ENCODE data around the gene PPM1D. TPM values are rescaled to one million over a fixed set of nuclear protein-coding genes. Genes with fewer than 3 reads are reported as not detected.
A peak's percentile ranks its signal among the peaks of the same experiment; 100 is the strongest.
"Not testable (repeated sequence)": the region's sequence is repeated elsewhere in the genome, so short reads cannot be mapped to it uniquely, and the experiment has no call there.

The PPM1D gene
- polyA plus RNA-seq, result 1 to 10 TPM; 3.3 to 8.2 (median 7.0) TPM

DNA sequence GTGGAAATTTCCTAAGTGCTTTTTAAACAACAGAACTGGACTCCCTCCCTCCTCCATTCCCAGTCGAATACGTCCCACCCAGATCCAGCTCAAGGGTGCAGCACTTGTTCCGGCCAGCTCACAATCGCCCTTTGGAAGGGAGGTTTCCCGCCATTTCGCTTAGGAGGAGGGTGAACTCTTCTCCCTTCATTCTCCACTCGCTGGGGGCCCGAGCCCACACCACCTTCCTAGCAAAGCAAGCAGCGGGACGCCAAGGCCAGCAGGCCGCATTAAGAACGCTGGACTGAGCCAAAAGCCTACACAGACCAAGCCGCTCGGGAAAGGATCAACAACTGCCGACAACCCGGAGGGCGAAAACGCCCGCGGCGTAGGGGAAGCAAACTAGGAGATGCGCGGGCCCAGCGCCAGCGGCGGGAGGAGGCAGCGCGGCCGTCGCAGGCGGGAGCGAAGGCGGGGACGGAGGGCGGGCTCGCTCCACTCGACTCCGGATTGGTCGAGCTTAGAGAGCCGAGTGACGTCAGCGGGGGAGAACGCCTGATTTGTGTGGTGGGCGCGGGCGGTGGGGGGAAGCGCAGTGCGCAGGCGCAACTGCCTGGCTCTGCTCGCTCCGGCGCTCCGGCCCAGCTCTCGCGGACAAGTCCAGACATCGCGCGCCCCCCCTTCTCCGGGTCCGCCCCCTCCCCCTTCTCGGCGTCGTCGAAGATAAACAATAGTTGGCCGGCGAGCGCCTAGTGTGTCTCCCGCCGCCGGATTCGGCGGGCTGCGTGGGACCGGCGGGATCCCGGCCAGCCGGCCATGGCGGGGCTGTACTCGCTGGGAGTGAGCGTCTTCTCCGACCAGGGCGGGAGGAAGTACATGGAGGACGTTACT is at the start of gene PPM1D:
Gene PPM1D, plus strand, starts transcription at position 574 of the 870 bp plus-strand sequence. Its CDS starts 222 bp downstream, at position 796.
- 0 to 1% (median 1%) methylated on average over 70 to 83 of the region's 83 CpGs for WGBS, 3 donors
- H3K27ac ChIP-seq (ENCODE audit: low read depth, low read length), result peak within 1 kb of the TSS; percentile 89

DNA sequence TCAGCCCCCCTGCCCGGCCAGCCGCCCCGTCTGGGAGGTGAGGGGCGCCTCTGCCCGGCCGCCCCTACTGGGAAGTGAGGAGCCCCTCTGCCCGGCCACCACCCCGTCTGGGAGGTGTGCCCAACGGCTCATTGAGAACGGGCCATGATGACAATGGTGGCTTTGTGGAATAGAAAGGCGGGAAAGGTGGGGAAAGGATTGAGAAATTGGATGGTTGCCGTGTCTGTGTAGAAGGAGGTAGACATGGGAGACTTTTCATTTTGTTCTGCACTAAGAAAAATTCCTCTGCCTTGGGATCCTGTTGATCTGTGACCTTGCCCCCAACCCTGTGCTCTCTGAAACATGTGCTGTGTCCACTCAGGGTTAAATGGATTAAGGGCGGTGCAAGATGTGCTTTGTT is 47.7 kb upstream of the PPM1D start:
- H3K27ac ChIP-seq (ENCODE audit: low read depth, low read length), result not testable (repeated sequence)
- WGBS, 3 donors, result 97 to 99% (median 97%) methylated on average over 4 to 6 of the region's 13 CpGs

DNA sequence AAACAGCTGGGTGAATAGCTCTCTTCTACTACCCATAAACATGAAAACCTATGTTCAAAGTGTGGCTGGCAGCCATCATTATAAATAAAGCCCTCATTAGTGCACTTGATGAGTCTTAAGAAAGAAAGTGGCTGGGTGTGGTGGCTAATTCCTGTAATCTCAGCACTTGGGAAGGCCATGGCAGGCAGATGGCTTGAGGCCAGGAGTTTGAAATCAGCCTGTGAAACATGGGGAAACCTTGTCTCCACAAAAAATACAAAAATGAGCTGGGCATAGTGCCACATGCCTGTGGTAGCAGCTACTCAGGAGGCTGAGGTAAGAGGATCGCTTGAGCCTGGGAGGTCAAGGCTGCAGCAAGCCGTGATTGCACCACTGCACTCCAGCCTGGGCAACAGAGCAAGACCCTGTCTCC is 45.6 kb upstream of the PPM1D start:
- no peak overlapping the region for H3K27ac ChIP-seq (ENCODE audit: low read depth, low read length)
- 62 to 68% (median 67%) methylated on average over 2 of the region's 2 CpGs for WGBS, 3 donors

DNA sequence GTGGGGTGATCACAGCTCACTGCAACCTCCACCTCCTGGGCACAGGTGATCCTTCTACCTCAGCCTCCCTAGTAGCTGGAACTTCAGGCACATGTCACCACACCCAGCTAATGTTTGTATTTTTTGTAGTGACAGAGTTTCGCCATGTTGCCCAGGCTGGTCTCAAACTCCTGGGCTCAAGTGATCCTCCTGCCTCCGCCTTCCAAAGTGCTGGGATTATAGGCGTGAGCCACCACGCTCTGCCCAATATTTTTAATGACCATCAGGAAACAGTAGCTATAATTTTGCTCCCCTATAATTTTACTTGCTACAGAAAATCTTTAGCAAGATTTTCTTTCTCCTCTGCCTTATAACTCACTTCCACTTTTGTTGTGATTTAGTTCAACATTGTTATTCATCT is 44.2 kb upstream of the PPM1D start:
- no peak overlapping the region for H3K27ac ChIP-seq (ENCODE audit: low read depth, low read length)
- WGBS, 3 donors, result 97 to 98% (median 97%) methylated on average over 4 of the region's 4 CpGs

DNA sequence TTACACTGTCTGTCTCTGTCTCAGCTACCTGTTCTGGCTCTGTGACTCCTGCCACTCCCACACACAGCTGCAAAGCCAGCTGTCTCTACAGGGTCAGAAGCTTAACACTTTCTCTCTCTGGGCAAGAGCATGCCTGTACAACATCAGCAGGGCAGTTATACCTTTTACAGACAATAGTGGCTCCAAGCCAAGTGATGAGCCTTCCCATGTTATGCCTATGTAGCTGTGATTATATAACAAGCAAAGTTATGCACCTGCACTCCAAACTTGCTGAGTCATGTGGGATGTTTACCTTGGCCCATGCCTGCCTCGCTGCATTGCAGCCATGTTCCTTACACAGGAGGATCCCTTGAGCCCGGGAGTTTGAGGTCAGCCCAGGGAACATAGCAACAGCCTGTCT is 42.2 kb upstream of the PPM1D start:
- WGBS, 3 donors, result 86 to 96% (median 90%) methylated on average over 2 of the region's 2 CpGs
- H3K27ac ChIP-seq (ENCODE audit: low read depth, low read length), result no peak overlapping the region

DNA sequence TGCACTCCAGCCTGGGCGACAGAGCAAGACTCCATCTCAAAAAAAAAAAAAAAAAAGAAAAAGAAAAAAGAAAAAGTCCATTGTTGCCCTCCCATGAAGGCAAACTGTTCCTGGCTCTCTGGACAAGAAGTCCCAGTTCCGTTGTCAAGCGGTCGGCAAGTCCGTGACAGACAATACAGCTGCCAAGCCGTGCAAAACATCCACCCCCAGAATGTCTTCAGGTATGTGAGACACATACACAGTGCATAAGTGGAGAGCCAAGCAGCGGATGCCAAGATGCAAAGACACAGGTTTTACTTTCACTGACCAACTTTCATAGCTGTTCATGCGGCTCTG is 40.4 kb upstream of the PPM1D start:
- H3K27ac ChIP-seq (ENCODE audit: low read depth, low read length), result no peak overlapping the region
- 87 to 97% (median 94%) methylated on average over 8 of the region's 8 CpGs for WGBS, 3 donors

DNA sequence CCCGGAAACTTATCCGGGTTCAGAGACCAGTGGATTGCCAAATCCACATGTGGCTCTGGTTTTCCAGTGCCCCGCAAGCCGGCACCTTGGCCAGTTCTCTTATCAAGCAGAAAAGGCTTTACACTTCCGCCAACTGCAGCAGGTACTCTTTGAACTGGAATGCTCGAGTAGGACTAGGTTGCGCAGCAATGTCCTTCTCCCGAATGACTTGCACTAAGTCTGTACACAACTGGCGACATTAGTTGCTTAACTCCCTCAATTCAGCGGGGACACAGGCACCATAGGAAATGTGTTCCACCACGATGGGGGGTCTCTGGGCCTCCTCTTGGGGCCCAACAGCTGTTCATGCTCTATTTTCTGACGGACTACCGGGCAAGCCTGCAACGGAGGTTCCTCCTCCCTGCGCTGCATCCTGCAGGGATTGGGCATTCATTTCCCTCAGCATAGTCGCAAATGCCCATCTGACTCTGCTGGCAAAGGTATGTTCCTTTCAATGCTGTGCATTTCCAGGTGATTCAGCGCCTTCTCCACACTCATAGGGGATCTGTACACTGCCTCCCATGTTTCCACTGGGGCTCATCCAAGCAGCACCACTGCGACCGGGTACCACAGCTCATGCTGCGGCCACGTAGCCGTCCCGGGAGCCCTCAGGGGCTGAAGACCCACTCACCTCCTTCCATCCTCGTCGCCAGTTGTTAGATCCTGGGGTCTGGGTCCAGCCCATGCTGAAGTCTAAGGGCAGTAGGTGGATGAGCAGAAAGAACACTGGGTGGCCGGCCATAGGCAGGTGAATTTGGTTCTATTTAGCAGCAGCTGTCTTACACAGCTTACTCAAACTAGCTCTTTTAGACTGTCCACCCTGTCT is 39.8 kb upstream of the PPM1D start:
- 84 to 89% (median 87%) methylated on average over 26 of the region's 26 CpGs for WGBS, 3 donors
- no peak overlapping the region for H3K27ac ChIP-seq (ENCODE audit: low read depth, low read length)

DNA sequence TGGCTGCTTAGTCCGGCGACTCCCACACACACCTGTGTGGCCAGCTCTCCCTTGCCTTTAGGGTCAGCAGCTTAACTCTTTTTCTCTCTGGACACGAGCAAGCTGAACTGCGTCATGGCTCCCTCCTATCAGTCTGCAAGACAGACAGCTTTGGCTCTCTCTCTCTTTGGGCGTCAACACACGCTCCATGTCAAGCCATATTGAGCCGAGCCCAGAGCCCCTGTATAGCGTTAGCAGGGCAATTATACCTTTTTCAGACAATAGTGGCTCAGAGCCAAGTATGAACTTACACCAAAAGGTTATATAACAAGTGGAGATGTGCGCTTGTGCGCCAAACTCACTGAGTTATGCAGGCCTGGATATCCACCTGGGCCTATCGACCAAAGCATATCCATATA is 39.1 kb upstream of the PPM1D start:
- H3K27ac ChIP-seq (ENCODE audit: low read depth, low read length), result no peak overlapping the region
- 89 to 91% (median 90%) methylated on average over 11 of the region's 11 CpGs for WGBS, 3 donors

DNA sequence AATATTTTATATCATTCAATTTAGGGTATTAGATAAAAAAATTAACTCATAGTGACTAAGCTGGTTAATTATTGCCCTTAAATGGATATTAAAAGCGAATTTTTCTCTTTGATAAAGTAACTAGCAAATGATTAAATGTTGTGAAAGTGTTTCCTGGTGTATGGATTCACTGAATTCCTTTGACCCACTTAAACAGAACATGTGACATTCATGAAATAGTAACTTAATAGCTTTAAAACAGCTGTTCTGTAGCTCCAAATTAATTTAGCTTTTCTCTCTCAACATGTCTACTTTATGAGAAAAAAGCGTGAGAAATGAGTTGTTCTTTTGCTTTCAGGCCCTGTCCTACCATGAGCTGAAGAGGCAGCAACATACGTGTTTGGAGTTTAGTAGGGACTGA is 37.6 kb upstream of the PPM1D start:
- 58 to 76% (median 75%) methylated on average over 3 of the region's 3 CpGs for WGBS, 3 donors
- no peak overlapping the region for H3K27ac ChIP-seq (ENCODE audit: low read depth, low read length)

DNA sequence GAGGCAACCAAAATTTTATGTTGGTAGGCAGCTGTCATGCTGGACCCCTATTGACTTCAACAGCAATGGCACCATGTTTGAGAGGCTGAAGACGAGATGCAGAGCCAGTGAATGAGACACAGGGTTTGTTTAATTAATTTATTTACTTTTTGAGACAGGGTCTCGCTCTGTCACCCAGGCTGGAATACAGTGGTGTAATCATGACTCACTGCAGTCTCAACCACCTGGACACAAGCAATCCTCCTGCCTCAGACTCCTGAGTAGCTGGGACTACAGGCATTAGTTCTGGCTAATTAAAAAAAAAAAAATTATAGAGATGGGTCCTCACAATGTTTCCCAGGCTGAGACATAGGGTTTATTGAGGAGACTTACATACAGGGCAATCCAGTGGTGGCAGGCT is 36.2 kb upstream of the PPM1D start:
- whole genome bisulfite sequencing, 3 donors, result 86 to 95% (median 90%) methylated on average over 2 of the region's 2 CpGs
- H3K27ac ChIP-seq (ENCODE audit: low read depth, low read length), result no peak overlapping the region

DNA sequence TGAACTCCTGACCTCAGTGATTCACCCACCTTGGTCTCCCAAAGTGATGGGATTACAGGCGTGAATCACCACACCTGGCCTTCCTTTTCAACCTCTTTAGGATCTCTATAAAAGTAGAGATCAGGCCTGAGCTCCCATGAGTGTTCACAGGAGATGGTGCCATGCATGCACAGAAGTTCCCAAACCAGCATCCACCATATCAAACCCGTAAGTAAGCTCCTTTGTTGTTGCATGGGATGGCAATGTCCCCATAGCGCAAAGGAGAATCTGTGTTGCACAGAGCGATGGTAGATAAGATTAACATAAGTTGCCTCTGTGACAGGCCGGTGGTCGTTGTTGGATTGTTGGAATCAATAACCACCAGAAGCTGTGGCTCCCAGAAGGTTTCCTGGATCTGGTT is 34.8 kb upstream of the PPM1D start:
- 77 to 94% (median 93%) methylated on average over 6 of the region's 6 CpGs for WGBS, 3 donors
- no peak overlapping the region for H3K27ac ChIP-seq (ENCODE audit: low read depth, low read length)

DNA sequence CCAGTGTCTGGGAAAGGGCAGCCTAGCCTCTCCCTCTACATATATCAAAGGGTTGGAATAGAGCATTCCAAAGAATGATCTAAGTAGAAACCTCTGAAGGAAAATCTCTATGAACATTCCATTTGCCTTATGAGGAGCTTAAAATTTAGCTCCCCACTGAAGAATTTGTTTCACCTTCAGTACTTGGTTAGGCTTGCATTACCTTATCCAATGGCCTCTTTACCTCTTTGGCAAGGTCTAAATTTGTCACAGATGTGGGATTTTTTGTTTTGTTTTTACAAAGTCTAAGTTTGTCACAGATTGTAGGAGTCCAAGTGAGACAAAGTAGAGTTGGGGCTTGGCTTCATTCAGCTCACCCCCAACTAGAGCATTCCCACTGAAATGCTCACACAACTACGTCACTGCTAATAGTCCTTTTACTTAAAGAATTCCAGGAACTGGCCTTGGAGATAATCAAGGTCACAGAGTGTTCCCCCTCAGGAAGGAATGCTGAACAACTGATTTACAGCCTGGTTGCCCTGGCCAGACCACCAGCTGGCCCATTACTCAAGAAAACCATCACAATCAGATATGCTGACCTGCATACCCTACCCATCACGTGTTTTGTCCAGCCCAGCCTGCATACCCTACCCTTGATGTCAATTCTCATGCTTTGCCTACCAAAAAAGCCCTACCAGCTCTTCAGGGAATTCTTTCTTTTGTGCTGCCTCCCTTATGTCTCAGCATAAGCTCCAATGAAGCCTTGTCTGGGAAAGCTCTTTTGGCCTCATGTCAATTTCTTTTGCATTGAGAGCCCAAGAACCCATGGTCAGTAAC is 26.5 kb upstream of the PPM1D start:
- no peak overlapping the region for H3K27ac ChIP-seq (ENCODE audit: low read depth, low read length)
- 48 to 55% (median 53%) methylated on average over 2 of the region's 2 CpGs for WGBS, 3 donors

DNA sequence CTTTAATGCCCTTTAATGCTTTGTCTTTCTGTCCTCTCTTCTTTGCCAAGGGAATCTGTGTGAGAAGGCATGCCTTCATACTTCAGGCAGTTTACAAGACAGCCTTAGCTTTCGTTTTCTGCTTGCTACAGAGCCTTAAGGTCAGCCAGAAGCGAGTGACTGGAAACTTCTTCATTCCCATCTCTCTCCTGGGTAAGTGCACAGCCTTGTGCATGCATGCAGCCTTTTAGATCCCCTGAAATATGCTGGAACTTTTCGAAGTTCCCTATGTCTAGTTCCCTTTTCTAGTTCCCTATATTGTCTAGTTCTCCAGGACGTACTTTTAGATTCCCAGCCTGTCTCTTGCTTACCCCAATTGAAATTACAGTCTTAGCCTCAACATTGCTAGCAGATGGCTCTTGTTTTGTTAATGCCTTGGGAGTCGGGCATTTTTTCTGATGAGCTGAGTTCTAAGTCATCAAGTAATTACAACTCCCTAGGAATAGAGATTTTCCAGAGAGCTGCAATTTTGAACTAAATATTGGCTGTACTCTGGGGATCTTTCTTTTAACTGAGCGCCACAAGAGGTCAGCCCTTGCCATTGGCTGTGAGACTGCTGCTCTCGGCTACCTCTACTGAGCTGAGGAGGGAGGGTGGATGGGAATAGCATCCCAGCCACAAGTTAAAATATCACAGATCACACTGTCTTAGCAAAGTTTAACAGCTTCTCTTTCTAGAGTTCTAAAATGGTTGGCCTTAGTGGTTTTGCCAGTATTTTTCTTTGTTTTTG is 22.7 kb upstream of the PPM1D start:
- H3K27ac ChIP-seq (ENCODE audit: low read depth, low read length), result no peak overlapping the region
- WGBS, 3 donors, result 7 to 40% (median 8%) methylated on average over 7 of the region's 7 CpGs

DNA sequence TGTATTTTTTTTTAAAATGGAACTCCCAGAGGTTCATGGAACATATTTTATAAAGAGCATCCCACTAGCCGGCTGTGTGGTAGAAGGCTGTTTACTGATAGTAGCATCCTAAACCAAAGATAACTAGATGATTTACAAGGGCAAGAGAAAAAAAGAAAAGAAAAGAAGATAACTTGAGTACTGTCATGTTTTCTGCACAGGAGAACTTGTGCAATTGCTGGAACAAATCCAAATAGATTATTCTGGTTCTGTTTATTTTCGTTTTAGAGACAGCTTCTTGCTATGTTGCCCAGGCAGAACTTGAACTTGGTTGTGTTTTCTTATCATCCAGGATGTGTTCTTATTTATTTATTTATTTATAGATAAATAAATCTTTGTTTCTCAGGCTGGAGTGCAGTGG is 20.9 kb upstream of the PPM1D start:
- no peak overlapping the region for H3K27ac ChIP-seq (ENCODE audit: low read depth, low read length)
- WGBS, 3 donors, result 22 to 37% (median 26%) methylated on average over 2 of the region's 2 CpGs

DNA sequence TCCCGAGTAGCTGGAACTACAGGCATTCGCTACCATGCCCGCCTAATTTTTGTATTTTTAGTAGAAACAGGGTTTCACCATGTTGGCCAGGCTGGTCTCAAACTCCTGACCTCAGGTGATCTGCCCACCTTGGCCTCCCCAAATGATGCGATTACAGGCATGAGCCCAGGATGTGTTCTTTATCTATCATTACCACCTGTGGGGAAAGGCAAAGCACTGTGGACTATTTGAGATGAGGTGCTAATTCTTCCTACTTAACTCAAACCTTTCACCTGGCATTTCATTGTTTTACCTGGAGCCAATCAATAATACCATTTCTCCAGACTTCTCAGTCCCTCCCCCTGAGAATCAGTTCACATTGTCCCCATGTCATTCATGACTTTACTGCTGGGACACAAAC is 20.4 kb upstream of the PPM1D start:
- WGBS, 3 donors, result 85 to 90% (median 86%) methylated on average over 4 of the region's 4 CpGs
- H3K27ac ChIP-seq (ENCODE audit: low read depth, low read length), result no peak overlapping the region

DNA sequence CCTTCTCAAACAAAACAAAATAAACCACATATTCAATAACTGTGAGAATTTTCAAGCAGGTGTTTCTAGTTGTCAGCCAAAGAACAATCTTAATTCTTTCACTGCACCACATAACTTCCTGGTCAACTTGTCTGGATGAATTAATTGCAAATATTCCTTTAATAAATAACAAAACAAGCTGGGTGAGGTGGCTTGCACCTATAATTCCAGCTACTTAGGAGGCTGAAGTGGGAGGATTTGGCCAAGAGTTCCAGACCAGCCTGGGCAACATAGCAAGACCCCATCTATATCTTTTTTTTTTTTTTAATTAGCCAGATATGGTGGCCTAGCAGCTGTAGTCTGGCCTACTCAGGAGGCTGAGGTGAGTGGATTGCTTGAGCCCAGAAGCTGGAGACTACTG is 17.0 kb upstream of the PPM1D start:
- no peak overlapping the region for H3K27ac ChIP-seq (ENCODE audit: low read depth, low read length)

DNA sequence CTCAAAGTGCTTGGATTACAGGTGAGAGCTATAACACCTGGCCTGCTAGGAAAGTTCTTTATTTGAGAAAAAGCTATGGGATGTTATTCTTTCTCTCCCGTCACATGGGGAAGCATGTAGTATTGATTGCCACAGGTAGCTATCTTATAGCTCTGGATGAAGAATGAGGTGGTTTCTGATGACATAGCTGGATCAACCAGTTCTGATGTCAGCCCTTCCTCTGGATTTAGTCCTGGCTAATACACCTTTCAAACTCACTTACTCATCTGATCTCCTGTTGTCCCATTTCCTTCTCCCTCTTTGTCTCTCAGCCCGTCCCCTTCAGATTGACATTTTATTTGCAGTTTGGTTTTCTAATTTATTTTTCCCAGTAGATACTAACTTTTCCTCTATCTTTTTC is 14.1 kb upstream of the PPM1D start:
- H3K27ac ChIP-seq (ENCODE audit: low read depth, low read length), result no peak overlapping the region
- WGBS, 3 donors, result 81 to 92% (median 88%) methylated on average over 2 of the region's 2 CpGs

DNA sequence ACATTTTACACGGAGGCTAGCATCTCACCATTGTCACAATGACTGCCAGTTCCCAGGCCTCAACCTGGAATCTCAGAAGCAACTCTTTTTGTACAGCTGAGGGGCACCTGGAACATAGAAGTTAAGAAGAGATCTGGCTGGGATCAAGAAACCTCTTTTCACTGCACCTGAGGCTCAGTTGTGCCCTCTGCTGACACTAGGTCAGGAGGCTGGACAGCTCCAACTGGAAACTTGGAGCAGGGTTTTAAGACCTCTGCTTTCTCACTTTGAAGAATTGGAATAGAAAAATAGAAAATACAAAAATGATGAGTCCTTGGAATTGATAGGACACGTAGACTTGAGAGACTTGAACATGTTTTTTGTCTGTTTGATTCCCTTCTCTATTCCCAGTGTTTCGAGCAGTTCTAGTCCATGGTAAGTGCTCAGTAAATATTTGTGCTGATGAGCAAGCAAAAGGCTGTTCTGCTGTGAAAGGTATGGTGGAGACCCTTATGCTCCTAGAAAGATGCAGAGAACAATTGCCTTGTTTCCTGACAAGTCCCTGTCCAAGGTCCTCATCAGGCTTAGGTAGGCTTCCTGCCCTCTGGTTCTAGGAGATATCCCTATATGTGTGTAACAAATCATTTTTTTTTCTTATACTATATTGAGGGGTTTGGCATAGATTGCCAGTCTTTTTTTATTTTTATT is 13.6 kb upstream of the PPM1D start:
- WGBS, 3 donors, result 59 to 83% (median 79%) methylated on average over 3 of the region's 3 CpGs
- no peak overlapping the region for H3K27ac ChIP-seq (ENCODE audit: low read depth, low read length)

Measured in adipose tissue (tissue), 3 donors.